GM18858 (cell line): ENCODE measurements around the gene RPEL1.
"Not testable (repeated sequence)": the region's sequence is repeated elsewhere in the genome, so short reads cannot be mapped to it uniquely, and the experiment has no call there.

Source experiments
- ATAC-seq: cut with Tn5 transposase; IDR thresholded peaks from one replicate; pipeline ENCODE4 v1.9.1; 2021; ENCODE audit not compliant: unreplicated experiment

Gene RPEL1

DNA sequence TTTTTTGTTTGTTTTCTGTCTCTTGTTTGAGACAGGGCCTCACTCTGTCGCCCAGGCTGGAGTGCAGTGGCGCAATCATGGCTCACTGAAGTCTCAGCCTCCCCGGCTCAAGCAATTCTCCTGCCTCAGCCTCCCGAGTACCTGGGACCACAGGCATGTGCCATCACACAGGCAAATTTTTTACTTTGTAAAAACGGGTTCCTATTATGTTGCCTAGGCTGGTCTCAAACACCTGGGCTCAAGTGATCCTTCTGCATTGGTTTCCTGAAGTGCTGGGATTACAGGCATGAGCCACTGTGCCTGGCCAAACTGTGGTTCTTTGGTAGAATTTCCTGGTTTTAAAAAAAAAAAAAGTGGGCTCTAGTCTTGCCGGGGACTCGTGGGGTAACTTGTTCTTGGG is at the start of gene RPEL1:
RPEL1 (plus strand) TSS at position 301 of the 400 bp plus-strand sequence. CDS start 110 bp downstream, outside the sequence.
- ATAC-seq, result not testable (repeated sequence)

DNA sequence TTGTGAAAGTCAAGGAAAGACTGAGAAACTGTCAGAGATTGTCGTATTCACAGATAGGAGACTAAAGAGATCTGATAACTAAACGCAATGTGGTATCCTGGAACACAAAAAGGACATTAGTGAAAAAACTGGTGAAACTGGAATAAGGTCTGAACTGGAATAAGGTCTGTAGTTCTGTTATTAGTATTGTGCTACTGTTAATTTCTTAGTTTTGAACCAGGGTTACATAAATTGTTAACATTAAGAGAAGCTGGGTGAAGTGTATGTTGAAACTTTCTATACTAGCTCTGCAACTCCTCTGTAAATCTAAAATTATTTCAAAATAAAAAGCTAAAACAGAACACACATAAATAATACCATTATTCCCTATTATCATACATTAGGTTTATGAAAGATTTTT is 49.2 kb upstream of the RPEL1 start:
- no peak for ATAC-seq

DNA sequence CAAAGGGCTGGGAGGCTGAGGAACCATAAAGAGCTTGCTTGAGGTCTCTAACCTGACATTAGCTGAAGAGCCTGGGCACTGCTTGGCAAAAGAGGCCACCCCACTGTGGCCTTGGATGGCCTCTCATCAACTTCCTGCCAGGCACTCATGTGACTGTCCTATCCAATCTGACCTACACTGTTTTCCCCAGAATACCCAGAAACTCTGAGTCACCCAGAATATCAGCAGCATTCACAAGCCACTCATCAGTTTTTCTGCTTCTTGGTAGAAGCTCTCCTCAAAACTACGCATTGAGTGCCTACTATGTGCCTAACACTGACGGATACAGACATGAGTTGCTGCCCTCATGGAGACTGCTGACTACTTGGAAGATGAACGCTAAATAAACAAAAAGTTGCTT is 48.5 kb upstream of the RPEL1 start:
- ATAC-seq, result no peak

DNA sequence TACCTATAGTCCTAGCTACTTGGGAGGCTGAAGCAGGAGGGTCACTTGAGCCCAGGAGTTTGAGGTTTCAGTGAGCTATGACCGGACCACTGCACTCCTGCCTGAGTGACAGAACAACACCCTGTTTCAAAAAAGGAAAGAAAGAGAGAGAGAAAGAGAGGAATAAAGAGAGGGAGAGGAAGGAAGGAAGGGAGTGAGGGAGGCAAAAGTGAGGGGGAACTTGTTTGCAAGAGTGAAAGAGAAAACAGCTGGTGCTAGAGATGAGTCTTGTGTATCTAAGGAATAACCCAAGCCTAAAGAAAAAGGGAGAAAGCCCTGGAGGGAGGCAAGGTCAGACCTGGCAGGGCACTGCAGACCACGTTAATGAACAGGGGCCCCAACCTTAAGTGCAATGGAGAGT is 47.8 kb upstream of the RPEL1 start:
- ATAC-seq, result no peak

DNA sequence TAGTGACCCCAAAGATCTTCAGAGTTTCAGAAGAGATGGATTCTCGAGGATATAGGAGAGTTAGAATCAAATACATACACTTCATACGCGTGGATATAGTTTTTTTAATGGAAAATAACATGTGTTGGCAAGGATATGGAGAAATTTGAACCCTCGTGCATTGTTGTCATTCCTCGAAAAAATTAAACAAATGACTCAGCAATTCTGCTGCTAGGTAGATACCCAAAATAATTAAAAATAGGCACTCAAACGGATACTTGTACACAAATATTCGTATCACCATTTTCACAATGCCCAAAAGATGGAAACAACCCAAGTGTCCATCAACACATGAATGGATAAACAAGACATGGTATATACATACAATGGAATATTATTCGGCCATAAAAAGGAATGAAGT is 47.0 kb upstream of the RPEL1 start:
- no peak for ATAC-seq

DNA sequence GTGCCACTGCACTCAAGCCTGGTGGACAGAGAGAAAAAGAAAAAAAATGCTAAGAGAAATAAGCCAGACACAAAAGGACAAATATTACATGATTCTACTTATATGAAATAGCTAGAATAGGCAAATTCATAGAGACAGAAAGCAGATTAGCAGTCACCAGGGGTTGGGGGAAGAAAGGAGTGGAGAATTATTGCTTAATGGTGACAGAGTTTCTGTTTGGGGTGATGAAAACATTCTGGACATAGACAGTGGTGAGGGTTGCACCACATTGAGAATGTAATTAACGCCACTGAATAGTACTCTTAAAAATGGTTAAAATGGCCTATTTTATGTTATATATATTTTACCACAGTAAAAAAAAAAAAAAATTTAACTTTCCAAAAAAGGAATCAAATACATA is 46.2 kb upstream of the RPEL1 start:
- ATAC-seq, result no peak

DNA sequence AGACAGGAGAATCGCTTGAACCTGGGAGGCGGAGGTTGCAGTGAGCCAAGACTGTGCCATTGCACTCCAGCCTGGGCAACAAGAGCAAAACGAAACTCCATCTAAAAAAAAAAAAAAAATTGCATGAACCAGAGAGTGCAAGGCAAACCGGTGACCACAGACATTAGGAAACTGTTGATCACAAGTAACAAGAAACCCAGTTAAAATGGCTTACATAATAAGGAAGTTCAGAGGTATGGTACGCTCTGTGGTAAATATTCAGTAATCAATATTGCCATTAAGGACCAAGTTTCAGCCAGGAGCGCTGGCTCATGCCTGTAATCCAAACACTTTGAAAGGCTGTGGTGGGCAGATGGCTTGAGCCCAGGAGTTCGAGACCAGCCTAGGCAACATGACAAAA is 43.4 kb upstream of the RPEL1 start:
- no peak for ATAC-seq

DNA sequence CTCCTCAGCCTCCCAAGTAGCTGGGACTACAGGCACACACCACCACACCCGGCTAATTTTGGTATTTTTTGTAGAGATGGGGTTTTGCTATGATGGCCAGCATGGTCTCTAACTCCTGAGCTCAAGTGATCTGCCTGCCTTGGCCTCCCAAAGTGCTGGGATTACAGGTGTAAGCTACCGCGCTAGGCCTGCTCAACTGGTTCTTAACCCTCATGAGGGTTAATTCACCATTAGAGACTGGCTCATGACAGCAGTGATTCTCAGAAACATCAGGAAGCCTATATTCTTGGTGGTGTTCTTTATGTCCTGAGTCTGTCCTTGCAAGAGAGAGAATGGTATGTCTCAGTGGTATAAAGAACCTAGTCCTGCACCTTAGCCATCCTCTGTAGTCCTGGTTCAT is 42.2 kb upstream of the RPEL1 start:
- ATAC-seq, result no peak

DNA sequence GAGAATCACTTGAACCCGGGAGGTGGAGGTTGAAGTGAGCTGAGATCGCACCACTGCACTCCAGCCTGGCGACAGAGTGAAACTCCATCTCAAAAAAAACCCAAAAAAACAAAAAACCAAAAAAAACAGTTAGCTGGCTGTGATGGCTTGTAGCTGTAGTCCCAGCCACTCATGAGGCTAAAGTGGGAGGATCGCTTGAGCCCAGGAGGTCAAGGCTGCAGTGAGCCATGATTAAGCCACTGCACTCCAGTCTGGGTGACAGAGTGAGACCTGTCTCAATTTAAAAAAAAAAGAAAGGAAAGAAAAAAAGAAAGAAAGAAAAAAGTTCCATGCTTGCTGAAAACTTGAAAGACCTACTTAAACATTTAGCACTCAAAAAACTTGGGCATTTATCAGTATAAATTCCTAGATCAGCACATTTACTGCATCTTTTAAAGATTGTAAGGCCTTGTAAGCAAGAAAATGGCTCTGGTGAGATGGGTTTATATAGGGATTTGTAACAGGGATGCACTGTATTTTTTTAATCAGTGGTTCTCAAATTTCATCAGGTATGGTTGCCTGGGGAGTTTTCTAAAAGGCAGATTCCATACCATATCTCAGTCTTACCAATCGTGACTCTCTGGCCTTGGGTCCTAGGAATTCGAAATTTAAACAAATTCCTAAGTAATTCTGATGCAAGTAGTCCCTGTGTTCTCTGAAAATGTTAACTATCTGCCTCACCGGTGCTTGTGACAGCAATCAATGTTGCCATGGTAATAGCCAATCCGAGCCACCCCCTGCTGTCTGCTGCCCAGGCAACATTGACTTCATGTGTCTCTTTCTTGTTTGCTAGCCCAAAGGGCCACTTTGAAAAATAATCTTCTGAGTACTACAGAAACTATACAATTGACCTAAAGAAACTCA is 41.1 kb upstream of the RPEL1 start:
- ATAC-seq, result no peak

DNA sequence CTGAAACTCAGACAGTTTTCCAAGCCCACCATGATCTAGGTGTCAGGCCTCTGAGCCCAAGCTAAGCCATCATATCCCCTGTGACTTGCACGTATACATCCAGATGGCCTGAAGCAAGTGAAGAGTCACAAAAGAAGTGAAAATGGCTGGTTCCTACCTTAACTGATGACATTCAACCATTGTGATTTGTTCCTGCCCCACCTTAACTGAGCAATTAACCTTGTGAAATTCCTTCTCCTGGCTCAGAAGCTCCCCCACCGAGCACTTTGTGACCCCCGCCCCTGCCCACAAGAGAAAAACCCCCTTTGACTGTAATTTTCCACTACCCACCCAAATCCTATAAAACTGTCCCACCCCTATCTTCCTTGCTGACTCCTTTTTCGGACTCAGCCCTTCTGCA is 40.3 kb upstream of the RPEL1 start:
- not testable (repeated sequence) for ATAC-seq

DNA sequence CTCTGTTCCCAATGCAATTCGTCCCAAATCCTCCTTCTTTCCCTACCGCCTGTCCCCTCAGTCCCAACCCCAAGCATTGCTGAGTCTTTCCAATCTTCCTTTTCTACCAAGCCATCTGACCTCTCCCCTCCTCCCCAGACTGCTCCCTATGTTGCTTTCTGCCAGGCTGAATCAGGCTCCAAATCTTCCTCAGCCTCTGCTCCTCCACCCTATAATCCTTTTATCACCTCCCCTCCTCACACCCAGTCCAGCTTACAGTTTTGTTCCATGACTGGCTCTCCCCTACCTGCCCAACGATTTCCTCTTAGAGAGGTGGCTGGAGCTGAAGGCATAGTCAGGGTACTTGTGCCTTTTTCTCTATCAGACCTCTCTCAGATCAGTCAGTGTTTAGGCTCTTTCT is 39.0 kb upstream of the RPEL1 start:
- not testable (repeated sequence) for ATAC-seq

DNA sequence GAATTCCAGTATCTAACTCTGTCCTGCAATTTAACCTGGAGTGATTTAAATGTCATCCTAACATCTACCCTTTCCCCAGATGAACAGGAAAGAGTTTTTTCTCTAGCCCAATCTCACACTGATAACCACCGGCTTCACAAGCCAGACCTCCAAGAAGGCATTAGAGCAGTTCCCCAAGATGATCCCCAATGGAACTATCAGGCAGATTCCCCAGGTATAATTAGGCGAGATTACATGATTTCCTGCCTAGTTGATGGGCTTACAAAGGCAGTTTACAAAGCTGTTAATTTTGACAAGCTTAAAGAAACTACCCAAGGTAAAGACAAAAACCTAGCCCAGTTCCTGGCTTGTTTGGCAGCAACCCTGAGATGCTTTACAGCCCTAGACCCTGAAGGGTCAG is 38.5 kb upstream of the RPEL1 start:
- ATAC-seq, result no peak

DNA sequence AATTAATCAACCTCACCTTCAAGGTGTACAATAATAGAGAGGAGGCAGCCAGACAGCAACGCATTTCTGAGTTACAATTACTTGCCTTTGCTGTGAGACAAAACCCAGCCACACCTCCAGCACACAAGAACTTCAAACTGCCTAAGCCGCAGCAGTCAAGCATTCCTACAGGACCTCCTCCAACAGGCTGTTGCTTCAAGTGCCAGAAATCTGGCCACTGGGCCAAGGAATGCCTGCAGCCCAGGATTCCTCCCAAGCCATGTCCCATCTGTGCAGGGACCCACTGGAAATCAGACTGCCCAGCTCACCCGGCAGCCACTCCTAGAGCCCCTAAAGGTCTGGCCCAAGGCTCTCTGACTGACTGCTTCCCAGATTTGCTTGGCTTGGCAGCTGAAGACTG is 38.0 kb upstream of the RPEL1 start:
- ATAC-seq, result not testable (repeated sequence)

DNA sequence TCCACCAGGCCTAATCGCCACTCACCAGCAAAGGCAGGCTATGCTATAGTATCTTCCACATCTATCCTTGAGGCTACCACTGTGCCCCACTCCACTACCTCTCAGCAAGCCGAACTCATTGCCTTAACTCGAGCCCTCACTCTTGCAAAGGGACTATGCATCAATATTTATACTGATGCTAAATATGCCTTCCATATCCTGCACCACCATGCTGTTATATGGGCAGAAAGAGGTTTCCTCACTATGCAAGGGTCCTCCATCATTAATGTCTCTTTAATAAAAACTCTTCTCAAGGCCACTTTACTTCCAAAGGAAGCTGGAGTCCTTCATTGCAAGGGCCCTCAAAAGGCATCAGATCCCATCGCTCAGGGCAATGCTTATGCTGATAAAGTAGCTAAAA is 35.4 kb upstream of the RPEL1 start:
- not testable (repeated sequence) for ATAC-seq

DNA sequence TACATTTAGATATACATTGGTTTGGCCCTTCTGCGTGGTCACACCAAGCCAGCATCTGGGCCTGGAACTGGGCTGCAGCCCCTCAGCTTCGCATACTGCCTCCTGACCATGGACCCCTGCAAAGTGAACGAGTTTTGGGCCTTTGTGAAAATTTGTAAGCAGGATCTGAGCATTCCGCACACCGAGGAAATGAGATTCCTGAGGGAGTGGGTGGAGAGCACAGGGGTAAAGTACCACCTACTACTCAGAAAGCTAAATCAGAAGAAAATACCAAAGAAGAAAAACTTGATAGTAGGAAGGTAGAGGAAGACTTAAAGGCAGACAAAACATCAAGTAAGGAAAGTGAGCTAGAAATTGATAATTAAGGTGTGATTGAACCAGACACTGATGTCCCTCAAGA is 30.1 kb upstream of the RPEL1 start:
- no peak for ATAC-seq

DNA sequence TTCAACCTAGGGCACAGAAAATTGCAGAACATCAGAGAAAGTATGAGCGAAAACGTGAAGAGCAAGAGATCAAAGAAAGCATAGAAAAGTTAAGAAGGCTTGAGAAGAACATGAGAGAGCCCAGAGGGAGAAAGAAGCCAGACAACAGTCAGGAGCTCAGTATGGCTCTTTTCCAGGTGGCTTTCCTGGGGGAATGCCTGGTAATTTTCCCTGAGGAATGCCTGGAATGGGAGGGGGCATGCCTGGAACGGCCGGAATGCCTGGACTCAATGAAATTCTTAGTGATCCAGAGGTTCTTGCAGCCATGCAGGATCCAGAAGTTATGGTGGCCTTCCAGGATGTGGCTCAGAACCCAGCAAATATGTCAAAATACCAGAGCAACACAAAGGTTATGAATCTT is 29.3 kb upstream of the RPEL1 start:
- not testable (repeated sequence) for ATAC-seq

DNA sequence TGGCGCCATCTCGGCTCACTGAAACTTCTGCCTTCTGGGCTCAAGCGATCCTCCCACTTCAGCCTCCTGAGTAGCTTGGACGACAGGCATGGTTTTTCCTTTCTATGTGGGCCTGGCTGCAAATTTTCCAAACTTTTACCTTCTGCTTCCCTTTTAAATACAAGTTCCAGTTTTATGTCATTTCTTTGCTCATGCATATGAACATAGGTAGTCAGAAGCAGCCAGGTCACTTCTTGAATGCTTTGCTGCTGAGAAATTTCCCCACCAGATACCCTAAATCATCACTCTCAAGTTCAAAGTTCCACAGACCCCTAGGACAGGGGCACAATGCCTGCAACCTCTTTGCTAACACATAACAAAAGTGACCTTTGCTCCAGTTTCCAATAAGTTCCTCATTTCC is 21.6 kb upstream of the RPEL1 start:
- ATAC-seq, result no peak

DNA sequence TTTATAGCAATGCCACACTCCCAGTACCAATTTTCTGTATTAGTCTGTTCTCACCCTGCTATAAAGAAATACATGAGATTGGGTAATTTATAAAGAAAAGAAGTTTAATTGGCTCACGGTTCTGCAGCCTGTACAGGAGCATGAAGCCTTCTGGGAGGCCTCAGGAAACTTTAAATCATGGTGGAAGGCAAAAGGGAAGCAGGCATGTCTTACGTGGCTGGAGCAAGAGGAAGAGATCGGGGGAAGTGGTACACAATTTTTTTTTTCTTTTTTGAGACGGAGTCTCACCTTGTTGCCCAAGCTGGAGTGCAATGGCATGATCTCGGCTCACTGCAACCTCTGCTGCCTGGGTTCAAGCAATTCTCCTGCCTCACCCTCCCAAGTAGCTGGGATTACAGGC is 21.0 kb upstream of the RPEL1 start:
- ATAC-seq, result not testable (repeated sequence)

DNA sequence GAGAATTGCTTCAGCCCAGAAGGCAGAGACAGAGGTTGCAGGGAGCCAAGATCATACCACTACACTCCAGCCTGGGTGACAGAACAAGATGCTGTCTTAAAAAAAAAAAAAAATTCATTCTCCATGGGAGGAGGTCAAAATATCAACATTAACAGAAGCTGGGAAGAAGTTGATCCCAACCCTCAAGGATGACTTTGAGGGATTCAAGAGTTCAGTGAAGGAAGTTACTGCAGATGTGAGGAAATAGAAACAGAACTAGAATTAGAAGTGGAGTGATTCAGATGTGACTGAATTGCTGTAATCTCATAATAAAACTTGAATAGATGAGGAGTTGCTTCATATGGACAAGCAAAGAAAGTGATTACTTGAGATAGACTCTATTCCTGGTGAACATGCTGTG is 19.7 kb upstream of the RPEL1 start:
- ATAC-seq, result no peak

DNA sequence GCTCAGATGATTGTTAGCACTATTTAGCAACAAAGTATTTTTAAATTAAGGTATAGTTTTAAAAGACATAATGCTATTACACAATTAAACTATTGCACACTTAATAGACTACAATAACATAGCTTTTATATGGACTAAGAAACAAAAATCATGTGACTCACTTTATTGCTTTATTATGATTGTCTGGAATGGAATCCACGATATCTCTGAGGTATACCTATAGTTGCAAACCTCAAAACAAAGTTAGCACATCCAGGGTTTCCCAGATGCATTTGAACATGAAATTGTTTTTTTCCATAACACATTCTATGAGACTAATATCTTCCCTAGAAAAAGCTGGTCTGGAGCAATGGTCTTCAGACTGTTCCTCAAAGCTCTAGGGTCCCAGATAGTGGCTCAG is 18.3 kb upstream of the RPEL1 start:
- no peak for ATAC-seq

DNA sequence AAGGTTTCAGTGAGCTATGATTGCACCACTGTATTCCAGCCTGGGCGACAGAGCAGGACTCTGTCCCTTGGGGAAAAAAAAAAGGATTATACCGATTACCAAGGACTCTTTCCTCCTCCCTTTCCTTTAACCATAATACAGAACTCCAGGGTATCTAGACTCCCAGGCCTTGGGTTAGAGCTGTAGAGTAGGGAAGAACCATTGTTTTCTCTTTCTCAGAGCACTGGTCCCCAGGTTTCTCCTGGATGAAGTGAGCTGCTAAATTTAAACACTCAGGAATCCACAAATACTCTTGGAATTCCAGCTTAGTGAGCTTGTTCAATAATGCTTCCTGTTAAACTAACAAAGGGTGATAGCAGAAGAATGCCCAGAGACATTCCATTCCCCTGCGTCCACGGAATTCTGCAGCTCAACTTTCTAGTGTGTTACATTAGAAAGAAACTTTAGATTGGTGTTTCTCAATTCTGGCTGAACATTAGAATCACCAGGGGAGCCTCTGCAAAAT is 14.6 kb upstream of the RPEL1 start:
- no peak for ATAC-seq

DNA sequence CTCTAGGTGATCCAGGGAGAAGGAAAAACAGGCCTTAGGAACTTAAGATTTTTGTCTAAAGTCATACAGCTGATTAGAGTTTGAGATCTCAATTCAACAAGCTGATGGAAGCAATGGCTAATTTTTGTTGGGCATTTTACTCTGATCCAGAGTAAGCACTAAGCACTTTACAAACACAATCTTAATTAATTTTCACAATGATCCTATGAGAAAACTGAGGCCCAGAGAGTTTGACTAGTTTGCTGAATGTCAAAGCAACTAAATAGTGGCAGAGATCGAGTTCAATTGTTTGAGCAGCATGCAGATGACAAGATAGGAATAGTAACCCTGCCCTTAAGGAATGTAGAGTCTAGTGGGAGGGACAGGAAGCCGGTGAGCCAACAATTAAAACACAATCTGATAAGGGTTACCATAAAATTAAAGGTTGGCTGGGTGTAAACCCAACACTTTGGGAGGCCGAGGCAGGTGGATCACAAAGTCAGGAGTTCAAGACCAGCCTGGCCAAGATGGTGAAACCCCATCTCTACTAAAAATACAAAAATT is 13.5 kb upstream of the RPEL1 start:
- ATAC-seq, result no peak
